Measurements from ENCODE around the gene TSEN2. TPM values are rescaled to one million over a fixed set of nuclear protein-coding genes. Genes with fewer than 3 reads are reported as not detected.
A peak's percentile ranks its signal among the peaks of the same experiment; 100 is the strongest.

Gene TSEN2
- total and polyA plus RNA-seq, 9 of the 15 experiments (the other 6 are each of a cell fraction or from before 2014, with no cell fraction given) = 38.5 to 76.3 (median 46.6) TPM

GRCh38 chr3:12484198-12484982 is at the start of gene TSEN2 (continued):
- TF ChIP-seq FOXO4 (CRISPR knock-in tag; IDR thresholded peaks at IDR 0.05) (no peak), THRAP3 (IDR thresholded peaks at IDR 0.05; ENCODE audit: borderline replicate concordance) (no peak), ZBTB43 (CRISPR knock-in tag; IDR thresholded peaks at IDR 0.05) (0 out of 2 replicates have a peak, but pooled peaks have one; percentile 67), RCOR1 (IDR thresholded peaks at IDR 0.05; ENCODE audit: borderline replicate concordance in 1 of 2, low read depth in 2 of 2, low read length in 2 of 2) (no peak), ZNF668 (CRISPR knock-in tag; IDR thresholded peaks at IDR 0.05) (no peak), CREM (IDR thresholded peaks at IDR 0.05; ENCODE audit: low read depth) (peak; percentile 87), DACH1 (IDR thresholded peaks at IDR 0.05; ENCODE audit: partially characterized antibody) (no peak), TCF7L2 (IDR thresholded peaks at IDR 0.05; ENCODE audit: low read depth, low read length) (0 out of 2 replicates have a peak, but pooled peaks have one; percentile 12), SP1 (CRISPR knock-in tag; IDR thresholded peaks at IDR 0.05) (peak; percentile 78), NUFIP1 (IDR thresholded peaks at IDR 0.05; ENCODE audit: partially characterized antibody) (no peak), U2AF2 (optimal IDR thresholded peaks at IDR 0.05; ENCODE audit: low read depth, low read length) (no peak), ZNF695 (CRISPR knock-in tag; IDR thresholded peaks at IDR 0.05) (0 out of 2 replicates have a peak, but pooled peaks have one; percentile 24), PURB (CRISPR knock-in tag; IDR thresholded peaks at IDR 0.05; ENCODE audit: low read depth) (no peak), MNT (conservative IDR thresholded peaks at IDR 0.05) (peak; percentile 95 to 98), ZKSCAN8 (CRISPR knock-in tag; IDR thresholded peaks at IDR 0.05) (no peak), THRB (CRISPR knock-in tag; conservative IDR thresholded peaks at IDR 0.05) (no peak), ZNF274 (IDR thresholded peaks at IDR 0.05; ENCODE audit: borderline replicate concordance, low read depth, low read length) (no peak), EP400 (IDR thresholded peaks at IDR 0.05) (peak; percentile 99), MED1 (CRISPR knock-in tag; IDR thresholded peaks at IDR 0.05; ENCODE audit: borderline replicate concordance) (no peak), ZNF217 (CRISPR knock-in tag; IDR thresholded peaks at IDR 0.05) (no peak)

Measured in K562 (cell line).